ENCODE data around the gene ABHD8. TPM values are rescaled to one million over a fixed set of nuclear protein-coding genes. Genes with fewer than 3 reads are reported as not detected.

The ABHD8 gene, protein sequence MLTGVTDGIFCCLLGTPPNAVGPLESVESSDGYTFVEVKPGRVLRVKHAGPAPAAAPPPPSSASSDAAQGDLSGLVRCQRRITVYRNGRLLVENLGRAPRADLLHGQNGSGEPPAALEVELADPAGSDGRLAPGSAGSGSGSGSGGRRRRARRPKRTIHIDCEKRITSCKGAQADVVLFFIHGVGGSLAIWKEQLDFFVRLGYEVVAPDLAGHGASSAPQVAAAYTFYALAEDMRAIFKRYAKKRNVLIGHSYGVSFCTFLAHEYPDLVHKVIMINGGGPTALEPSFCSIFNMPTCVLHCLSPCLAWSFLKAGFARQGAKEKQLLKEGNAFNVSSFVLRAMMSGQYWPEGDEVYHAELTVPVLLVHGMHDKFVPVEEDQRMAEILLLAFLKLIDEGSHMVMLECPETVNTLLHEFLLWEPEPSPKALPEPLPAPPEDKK
- total RNA-seq (2021) (13.2 to 18.1 TPM (median 17.6 TPM) in 3 replicates), Bru-seq, nascent RNA (percentile 54 among the genes with signal in this experiment)
- long read RNA-seq, experiment 1, transcript ABHD8-201 (5 exons, 2,090 nt) = major isoform, 80 of 91 reads
- long read RNA-seq, experiment 1, partial matches to known transcripts = 6 of 91 reads
- long read RNA-seq, experiment 1, other reads (novel, unspliced or antisense) = 5 of 91 reads
- long read RNA-seq, experiment 2, transcript ABHD8-201 (5 exons, 2,090 nt) = major isoform, 21 of 26 reads
- long read RNA-seq, experiment 2, partial matches to known transcripts = 5 of 26 reads
- long read RNA-seq, experiment 2, other reads (novel, unspliced or antisense) = 0 of 26 reads
- long read RNA-seq, experiment 3 = 0 reads

DNA sequence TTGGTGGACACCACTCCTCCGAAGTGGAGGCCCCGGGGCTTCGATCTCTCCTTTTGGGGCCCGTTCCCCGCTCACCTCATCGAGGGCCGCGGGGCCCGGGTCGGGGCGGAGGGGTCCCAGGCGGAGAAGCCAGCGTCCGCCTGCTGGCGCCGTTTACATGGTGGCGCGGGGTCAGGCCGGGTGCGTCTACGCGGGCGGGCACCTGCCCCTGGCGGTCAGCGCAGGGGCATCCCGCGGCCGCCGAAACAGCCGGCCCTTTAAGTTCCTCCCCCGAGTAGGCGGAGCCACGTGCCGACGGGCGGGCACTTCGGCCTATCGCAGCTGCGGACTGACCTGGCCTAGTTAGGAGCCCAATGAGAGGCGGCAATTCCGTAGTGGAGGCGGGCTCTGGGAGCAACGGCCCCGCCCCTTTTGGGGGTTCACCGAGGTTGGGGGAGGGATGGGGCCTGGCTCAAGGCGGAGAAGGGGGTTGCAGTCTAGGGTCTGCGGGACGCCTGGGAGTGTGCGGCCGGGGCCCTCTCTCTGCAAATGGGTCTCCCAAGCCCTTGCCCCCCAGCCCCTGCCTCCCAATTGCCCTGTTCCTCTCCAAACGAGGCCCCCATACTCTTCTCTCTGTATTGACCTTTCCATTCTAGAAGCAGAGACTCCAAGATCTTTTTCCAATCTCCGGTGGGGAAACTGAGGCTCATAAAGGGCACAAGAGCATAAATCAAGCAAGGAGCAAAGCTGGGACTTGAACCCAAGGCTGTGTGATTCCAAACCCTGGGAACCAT is at the start of gene ABHD8:
Gene ABHD8, minus strand, starts transcription at position 259 of the 773 bp plus-strand sequence. CDS start 1,809 bp downstream, outside the sequence.
- peak within 1 kb of the TSS; percentile 68 for H3K4me3 Mint-ChIP-seq
- CTCF ChIA-PET = interaction anchor here (0.7 to 2.1 kb wide), 6 partner anchors 11 to 177 kb away, joined by 3 to 8 read pairs (median 4); no protein-coding TSS in a partner anchor
- H3K9me3 Mint-ChIP-seq = peaks cover under 1% of the 10 kb centered on the region
- peaks cover 11% of the 10 kb centered on the region for H3K36me3 Mint-ChIP-seq
- POLR2A ChIA-PET = interaction anchor here (1.5 kb wide), 1 partner anchor 24 kb away, joined by 4 read pairs; no protein-coding TSS in a partner anchor
- H3K27ac Mint-ChIP-seq = peak within 1 kb of the TSS; percentile 57; the same call in 1 of the 2 replicates
- H3K27me3 Mint-ChIP-seq (ENCODE audit: low read depth) = no peaks in the 10 kb centered on the region
- peaks cover 37% of the 10 kb centered on the region for H3K4me1 Mint-ChIP-seq
- peak; percentile 81 for ATAC-seq
- peak; percentile 99 for DNase-seq (ENCODE audit: low spot score)
- TF ChIP-seq IRF1 (CRISPR knock-in tag; IDR thresholded peaks at IDR 0.05) (no peak), USF2 (CRISPR knock-in tag; IDR thresholded peaks at IDR 0.05) (peak; percentile 92), SP1 (CRISPR knock-in tag; conservative IDR thresholded peaks at IDR 0.05) (peak; percentile 99), CDX4 (CRISPR knock-in tag; IDR thresholded peaks at IDR 0.05; ENCODE audit: borderline replicate concordance) (no peak), FOXP1 (CRISPR knock-in tag; IDR thresholded peaks at IDR 0.05; ENCODE audit: borderline replicate concordance) (peak; percentile 34; the same call in 1 of the 2 replicates), ZNF232 (CRISPR knock-in tag; IDR thresholded peaks at IDR 0.05) (no peak), MXD4 (CRISPR knock-in tag; IDR thresholded peaks at IDR 0.05; ENCODE audit: borderline replicate concordance) (no peak), ZNF423 (CRISPR knock-in tag; IDR thresholded peaks at IDR 0.05) (no peak), CREB1 (CRISPR knock-in tag; IDR thresholded peaks at IDR 0.05) (peak; percentile 46; the same call in 1 of the 2 replicates), ZNF281 (CRISPR knock-in tag; IDR thresholded peaks at IDR 0.05) (peak; percentile 83; the same call in 1 of the 2 replicates), ZNF396 (CRISPR knock-in tag; IDR thresholded peaks at IDR 0.05; ENCODE audit: borderline replicate concordance) (no peak), ZNF416 (CRISPR knock-in tag; IDR thresholded peaks at IDR 0.05) (no peak), FOXJ3 (CRISPR knock-in tag; IDR thresholded peaks at IDR 0.05; ENCODE audit: borderline replicate concordance) (no peak), AFF4 (CRISPR knock-in tag; IDR thresholded peaks at IDR 0.05; ENCODE audit: borderline replicate concordance) (no peak), FOXK1 (CRISPR knock-in tag; IDR thresholded peaks at IDR 0.05) (peak; percentile 82), ATF1 (CRISPR knock-in tag; IDR thresholded peaks at IDR 0.05) (no peak), RELA (CRISPR knock-in tag; IDR thresholded peaks at IDR 0.05; ENCODE audit: borderline replicate concordance) (no peak)
- TF ChIP-seq, protein P1, sequence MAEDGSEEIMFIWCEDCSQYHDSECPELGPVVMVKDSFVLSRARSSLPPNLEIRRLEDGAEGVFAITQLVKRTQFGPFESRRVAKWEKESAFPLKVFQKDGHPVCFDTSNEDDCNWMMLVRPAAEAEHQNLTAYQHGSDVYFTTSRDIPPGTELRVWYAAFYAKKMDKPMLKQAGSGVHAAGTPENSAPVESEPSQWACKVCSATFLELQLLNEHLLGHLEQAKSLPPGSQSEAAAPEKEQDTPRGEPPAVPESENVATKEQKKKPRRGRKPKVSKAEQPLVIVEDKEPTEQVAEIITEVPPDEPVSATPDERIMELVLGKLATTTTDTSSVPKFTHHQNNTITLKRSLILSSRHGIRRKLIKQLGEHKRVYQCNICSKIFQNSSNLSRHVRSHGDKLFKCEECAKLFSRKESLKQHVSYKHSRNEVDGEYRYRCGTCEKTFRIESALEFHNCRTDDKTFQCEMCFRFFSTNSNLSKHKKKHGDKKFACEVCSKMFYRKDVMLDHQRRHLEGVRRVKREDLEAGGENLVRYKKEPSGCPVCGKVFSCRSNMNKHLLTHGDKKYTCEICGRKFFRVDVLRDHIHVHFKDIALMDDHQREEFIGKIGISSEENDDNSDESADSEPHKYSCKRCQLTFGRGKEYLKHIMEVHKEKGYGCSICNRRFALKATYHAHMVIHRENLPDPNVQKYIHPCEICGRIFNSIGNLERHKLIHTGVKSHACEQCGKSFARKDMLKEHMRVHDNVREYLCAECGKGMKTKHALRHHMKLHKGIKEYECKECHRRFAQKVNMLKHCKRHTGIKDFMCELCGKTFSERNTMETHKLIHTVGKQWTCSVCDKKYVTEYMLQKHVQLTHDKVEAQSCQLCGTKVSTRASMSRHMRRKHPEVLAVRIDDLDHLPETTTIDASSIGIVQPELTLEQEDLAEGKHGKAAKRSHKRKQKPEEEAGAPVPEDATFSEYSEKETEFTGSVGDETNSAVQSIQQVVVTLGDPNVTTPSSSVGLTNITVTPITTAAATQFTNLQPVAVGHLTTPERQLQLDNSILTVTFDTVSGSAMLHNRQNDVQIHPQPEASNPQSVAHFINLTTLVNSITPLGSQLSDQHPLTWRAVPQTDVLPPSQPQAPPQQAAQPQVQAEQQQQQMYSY (CRISPR knock-in tag; IDR thresholded peaks at IDR 0.05) = no peak
- TF ChIP-seq, protein P2, sequence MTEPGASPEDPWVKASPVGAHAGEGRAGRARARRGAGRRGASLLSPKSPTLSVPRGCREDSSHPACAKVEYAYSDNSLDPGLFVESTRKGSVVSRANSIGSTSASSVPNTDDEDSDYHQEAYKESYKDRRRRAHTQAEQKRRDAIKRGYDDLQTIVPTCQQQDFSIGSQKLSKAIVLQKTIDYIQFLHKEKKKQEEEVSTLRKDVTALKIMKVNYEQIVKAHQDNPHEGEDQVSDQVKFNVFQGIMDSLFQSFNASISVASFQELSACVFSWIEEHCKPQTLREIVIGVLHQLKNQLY (CRISPR knock-in tag; IDR thresholded peaks at IDR 0.05) = no peak

Measured in WTC11 (cell line).